SIG-M5 (cell line): ENCODE measurements around the gene PHF21B.
"Not testable (repeated sequence)": the region's sequence is repeated elsewhere in the genome, so short reads cannot be mapped to it uniquely, and the experiment has no call there.

Experiments used
- DNase-seq: peaks from one replicate; lab custom pipeline; 2025; lab: John Stamatoyannopoulos, UW

The PHF21B gene

GRCh38 chr22:44917372-44918165 lies 92.2 kb downstream of the PHF21B start:
- no peak for DNase-seq

- no peak for DNase-seq
Measured at GRCh38 chr22:44916281-44917231, 93.2 kb downstream of the PHF21B start.

- no peak for DNase-seq
Measured at GRCh38 chr22:44915441-44915840, 94.4 kb downstream of the PHF21B start.

GRCh38 chr22:44914026-44914721 lies 95.6 kb downstream of the PHF21B start:
- no peak for DNase-seq

- DNase-seq, result no peak
Measured at GRCh38 chr22:44913198-44913983, 96.4 kb downstream of the PHF21B start.

GRCh38 chr22:44909241-44909640 lies 100.6 kb downstream of the PHF21B start:
- DNase-seq, result no peak

- no peak for DNase-seq
Measured at GRCh38 chr22:44907765-44908737, 101.8 kb downstream of the PHF21B start.

- DNase-seq, result no peak
Measured at GRCh38 chr22:44906999-44907644, 102.7 kb downstream of the PHF21B start.

GRCh38 chr22:44906248-44906936 lies 103.4 kb downstream of the PHF21B start:
- no peak for DNase-seq

- DNase-seq, result not testable (repeated sequence)
Measured at GRCh38 chr22:44904492-44905152, 105.2 kb downstream of the PHF21B start.

GRCh38 chr22:44903164-44903563 lies 106.6 kb downstream of the PHF21B start:
- not testable (repeated sequence) for DNase-seq

- no peak for DNase-seq
Measured at GRCh38 chr22:44901301-44901700, 108.5 kb downstream of the PHF21B start.

GRCh38 chr22:44898236-44898635 lies 111.6 kb downstream of the PHF21B start:
- DNase-seq, result no peak

- DNase-seq, result no peak
Measured at GRCh38 chr22:44895296-44896055, 114.3 kb downstream of the PHF21B start.

- DNase-seq, result no peak
Measured at GRCh38 chr22:44894782-44895181, 115.0 kb downstream of the PHF21B start.

GRCh38 chr22:44894321-44894720 lies 115.5 kb downstream of the PHF21B start:
- DNase-seq, result no peak

- no peak for DNase-seq
Measured at GRCh38 chr22:44893731-44894080, 116.1 kb downstream of the PHF21B start.
